Endometrial microvascular endothelial cells (primary cell): Measurements from ENCODE around the gene PCYT1A. TPM values are rescaled to one million over a fixed set of nuclear protein-coding genes. Genes with fewer than 3 reads are reported as not detected.
"Not testable (repeated sequence)": the region's sequence is repeated elsewhere in the genome, so short reads cannot be mapped to it uniquely, and the experiment has no call there.

ENCODE experiments used
- in situ Hi-C: cut with HindIII; loops from 2 replicates; pipeline ENCODE4 v1.10.0; 2017; ENCODE audit warnings: low sequenced_read_pairs, low pct_unique_long_range_greater_than_20kb; ENCODE audit errors: inconsistent ontology term
- total RNA-seq: library from RNA; depleted of rRNA; stranded (reverse); fragments of >200 nt; gene quantifications from one replicate; pipeline ENCODE4 v1.2.3, GENCODE V29; 2015; ENCODE audit errors: inconsistent ontology term

Gene PCYT1A
- total RNA-seq, 1 donor from 2014 or later = 89.9 TPM

DNA sequence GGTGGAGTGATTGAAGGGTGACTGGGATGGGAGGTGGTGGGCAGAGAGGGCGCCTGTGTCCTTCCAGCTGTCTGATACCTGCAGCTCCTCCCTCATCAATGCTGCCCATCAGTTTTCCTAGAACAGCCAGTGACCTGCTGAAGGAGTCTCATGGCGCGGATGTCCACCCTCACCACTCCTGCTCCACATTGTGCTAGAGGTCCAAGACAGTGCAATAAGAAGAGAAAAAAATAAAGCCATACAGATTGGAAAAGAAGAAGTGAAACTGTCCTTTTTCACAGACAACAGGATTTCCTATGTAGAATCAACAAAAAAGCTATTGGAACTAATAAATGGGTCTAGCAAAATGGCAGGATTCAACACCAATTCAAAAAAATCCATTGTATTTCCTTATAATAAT, 83.7 kb downstream of the PCYT1A start:
- in situ Hi-C loops = no loop called here

DNA sequence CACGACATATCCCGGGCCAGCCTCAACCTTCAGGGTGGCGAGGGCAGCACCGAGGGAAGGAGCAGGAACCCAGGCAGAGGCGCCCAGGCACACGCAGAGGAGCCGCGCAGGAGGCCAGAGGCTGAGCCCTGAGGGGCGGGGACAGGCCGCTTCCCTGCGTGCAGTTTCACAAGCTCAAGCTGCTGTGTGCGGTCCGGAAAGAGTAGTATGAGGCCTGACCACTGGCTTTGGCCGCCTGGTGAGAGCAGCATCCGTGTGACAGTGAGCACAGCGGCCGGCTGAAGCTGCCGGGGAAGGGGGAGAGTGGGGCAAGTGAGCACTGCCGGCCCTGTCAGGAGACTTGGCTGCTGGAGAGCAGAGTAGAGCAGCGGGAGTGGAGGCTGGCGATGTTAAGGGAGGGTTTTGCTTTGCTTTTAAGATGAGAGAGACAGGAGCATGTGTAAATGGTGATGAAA, 85.0 kb downstream of the PCYT1A start:
- in situ Hi-C loops = no loop called here

DNA sequence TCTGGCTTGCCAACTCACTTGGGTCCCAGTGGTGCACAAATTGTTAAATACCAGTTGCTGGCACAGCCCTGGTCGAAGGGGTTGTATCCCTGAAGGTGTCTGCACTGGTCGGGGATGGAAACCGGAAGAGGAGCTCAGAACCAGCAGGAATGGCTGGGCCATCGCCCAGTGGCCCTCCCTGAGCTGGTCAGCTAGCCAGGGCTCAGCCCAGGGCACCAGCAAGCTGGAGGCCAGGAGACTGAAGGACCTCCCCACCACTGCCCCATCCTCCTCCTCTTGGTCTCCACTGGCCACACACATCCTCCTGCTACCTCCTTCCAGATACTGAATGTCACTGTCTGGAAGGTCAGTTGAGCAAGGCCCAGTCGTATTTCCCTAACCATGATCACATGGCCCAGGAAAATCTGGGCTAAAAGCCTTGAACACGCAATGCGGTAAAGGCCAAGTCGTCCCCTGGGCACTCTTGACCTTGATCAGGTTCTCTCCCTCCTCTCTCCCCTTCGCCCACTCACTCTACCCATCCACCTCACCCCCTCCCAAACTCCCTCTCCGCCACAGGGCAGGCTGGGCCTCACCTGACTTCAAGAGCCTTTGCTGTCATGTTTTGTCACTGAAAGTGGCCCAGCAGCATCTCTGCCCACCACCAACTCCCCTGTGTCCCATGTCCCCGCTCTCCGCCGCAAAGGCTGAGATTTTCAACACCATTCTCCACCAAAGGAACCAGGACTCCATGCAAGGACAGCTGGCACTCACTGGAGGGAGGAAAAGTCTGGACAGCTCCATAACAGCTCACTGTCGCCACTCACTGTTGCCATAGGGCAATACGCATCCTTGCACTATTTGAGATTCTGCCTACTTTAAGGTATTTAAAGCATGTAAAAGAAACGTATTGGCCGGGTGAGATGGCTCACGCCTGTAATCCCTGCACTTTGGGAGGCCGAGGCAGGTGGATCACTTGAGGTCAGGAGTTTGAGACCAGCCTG, 88.5 kb downstream of the PCYT1A start:
- in situ Hi-C loops = loop anchor here (10.0 kb wide), 1 partner anchor 124 kb away; no protein-coding TSS in a partner anchor

DNA sequence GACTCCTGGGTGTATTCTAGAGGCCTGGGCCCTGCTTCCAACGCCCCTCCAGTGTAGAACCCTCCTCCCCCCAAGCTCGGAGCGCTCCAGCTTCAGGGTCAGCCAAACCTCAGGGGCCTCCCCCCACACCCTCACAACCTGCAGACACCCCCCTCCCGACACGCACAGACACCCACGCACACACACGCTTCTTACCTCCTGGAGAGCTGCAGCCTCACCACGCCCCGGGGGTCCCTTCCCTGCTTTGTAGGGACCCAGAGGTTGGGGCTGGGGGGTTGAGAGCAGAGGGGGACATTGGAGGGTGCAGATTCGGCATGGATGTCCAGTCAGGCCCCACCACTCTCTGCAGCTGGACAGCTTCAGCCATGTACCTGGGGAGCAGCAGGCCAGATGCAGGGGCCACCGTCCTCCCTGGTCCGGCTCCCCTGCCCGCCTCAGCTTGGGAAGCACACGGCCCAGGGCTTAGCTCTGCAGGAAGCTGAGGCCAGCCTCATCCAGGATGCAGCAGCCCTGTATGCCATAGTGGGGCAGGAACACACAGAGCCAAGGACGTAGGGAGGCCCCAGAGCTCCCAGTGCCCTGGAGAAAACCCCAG, 89.3 kb downstream of the PCYT1A start:
- in situ Hi-C loops = loop anchor here (10.0 kb wide), 1 partner anchor 123 kb away; no protein-coding TSS in a partner anchor

DNA sequence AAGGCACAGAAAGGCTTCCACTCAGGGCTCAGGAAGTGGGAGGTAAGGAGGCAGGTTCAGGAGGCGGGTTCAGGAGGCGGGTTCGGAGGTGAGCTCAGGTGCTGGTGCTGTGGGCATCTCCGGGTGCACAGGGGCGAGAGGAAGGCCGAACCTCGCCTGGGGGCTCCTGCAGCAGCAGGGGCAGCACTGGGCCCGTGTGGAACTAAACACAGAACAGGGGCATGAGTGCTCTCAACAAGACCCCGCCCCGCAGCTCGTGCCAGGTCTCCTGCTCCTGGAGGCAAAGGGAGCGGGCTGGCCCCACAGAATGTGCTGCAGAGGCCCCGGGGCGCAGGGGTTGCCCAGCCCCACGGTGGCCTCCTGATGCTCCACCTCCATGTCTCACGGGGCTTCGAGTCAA, 90.0 kb downstream of the PCYT1A start:
- in situ Hi-C loops = loop anchor here (10.0 kb wide), 1 partner anchor 123 kb away; no protein-coding TSS in a partner anchor

DNA sequence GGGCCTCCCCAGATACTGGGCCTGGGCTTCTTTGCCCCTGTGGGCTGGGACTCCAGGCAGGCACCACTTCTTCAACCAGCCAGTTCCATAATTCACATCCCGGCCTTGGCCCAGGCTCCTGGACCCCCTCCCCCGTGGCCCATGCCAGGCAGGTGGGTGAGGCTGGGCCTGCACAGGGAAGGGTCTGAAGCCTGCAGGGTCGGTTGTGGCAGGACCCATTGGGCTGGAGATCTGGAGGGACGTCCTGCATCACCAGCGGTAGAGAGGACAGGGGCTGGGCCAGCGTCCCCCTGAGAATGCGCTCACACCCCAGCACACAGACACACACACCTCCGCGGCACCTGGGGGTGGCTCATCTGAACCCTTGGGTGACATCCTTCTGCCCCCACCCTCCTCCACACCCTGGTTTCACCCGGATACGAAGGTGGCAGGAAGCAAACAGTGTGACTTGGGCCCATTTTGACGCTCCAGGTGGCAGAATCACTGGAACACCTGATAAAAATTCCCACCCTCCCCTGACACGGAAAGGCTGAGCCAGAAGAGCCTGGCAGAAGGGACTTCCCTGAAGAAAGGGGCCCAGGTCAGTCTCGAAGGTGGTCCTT, 91.8 kb downstream of the PCYT1A start:
- in situ Hi-C loops = loop anchor here (10.0 kb wide), 1 partner anchor 121 kb away; no protein-coding TSS in a partner anchor

DNA sequence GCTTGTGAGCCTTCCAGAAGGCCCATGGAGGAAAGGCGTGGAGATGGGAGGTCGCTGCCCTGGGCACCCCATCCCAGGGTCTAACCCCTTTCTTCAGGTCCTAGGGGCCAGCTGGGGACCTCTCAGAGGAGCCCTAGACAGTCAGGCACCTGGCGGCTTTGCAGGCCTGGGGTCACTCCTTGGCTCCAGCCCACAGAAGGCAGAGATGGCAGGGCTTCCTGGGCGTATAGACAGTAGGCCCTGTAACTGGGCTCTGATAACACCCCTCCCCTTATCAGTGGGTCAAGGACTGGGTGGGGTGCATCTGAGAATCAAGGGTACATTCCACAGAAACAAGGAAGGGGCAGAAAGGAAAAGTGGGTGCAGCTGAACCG, 93.0 kb downstream of the PCYT1A start:
- in situ Hi-C loops = loop anchor here (10.0 kb wide), 1 partner anchor 120 kb away; no protein-coding TSS in a partner anchor

DNA sequence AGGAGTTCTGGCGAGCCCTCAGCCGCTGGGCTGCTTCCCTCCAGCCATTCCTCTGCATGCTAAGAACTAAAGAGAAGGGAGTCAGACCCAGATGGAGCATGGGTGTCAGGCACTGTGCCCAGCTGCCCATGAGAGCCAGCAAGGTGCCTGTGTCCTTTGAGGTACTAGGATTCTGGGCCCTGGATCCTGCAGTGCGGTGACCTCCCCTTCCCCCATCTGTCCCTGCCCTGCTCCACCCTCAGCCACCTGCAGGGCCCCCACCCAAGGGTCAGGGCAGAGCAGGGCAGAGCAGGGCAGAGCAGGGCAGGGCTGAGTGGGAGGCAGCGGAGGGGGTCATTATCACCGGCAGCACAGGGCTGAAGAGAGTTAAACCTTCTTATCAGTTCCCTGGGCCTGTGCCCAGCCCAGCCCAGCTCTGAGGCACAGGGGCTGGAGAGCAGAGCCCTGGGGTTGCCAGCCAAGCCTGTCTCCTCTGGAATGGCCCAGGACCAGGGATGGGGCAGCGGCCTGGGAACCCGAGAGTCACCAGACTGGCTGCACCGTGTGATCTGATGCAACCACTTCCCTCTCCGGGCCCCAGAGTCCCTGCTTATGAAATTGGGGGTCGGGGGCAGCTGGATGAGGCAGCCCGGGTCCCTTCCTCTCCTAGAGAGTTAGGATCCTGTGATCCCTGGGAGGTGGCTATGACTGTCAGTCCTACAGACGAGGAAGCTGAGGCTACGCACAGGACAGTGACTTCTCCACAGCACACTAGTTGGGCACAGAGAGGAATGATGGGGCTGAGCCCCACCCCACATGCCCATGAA, 93.6 kb downstream of the PCYT1A start:
- in situ Hi-C loops = loop anchor here (10.0 kb wide), 1 partner anchor 119 kb away; no protein-coding TSS in a partner anchor

DNA sequence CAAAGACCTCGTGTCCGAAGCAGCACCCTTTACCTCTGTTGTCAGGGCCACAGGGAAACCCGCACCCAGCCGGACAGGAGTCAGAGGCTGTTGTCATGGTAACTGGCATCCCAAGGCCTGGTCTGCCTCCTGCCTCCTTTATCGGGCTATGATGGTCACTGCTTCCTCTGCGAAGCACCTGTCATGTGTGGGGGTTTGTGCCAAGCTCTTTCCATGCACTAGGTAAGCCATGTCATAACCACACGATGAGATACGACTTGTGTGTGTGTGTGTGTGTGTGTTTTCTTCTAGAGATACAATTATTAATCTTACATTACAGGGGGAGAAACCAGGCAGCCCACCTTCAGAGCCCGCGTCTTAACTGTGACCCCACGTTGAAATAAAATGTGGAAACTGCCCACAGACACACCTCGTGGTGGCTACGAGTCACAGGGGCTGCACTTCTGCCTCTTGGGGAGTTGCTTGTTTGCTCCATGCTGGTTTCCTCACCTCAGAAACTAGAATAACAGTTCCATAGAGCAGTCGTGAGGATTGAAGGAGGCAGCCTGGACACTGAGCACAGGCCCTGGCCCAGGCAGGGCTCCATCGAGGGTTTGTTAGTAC, 94.3 kb downstream of the PCYT1A start:
- in situ Hi-C loops = loop anchor here (10.0 kb wide), 1 partner anchor 118 kb away; no protein-coding TSS in a partner anchor

DNA sequence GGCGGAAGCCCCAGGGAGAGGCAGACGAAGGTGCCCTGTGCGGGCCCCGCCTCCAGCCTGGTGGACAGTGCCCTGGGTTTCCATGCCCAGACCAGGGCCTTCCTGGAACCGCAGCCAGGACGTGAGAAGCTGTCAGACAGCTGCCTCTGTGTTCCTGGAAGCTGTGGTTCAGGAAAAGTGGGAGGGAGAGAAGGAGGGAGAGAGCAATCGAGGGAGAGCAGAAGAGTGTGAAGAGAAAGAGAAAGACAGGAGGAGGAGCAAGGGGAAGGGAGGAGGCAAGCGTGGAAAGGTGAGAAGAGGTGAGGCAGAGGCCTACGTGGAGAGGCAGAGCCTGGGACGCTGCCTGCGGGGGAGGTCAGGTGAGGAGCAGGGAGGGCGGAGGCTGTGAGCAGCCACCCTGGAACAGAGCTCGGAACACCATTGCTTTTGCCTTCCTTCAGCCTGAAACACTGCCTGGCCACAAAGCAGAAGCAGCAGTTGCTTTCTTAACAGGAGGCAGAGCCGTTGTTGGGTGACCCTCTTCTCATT, 94.9 kb downstream of the PCYT1A start:
- in situ Hi-C loops = loop anchor here (10.0 kb wide), 1 partner anchor 118 kb away; no protein-coding TSS in a partner anchor

DNA sequence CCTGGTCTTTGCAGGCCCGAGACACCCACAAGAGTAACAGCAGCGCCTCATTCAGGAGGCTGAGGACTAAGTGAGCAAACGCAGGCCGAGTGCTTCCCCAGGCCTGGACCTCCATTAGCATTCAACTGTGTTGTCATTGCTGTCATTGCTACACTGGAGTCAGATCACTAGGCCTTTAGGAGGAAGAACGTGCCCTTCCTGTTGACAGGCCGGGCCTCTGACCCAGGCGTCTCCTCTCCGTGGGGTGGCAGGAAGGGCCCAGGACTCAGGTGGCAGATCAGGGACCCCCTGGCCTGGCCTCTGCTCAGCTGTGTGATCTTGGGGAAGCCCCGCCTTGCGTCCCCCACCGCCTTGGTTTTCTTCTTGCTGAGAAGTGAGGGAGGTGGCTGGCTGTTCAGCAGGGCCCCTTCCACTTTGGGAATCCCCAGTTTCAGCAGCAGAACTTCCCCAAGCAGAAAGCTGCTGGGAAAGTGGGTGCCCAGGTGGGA, 95.4 kb downstream of the PCYT1A start:
- in situ Hi-C loops = loop anchor here (10.0 kb wide), 1 partner anchor 117 kb away; no protein-coding TSS in a partner anchor

DNA sequence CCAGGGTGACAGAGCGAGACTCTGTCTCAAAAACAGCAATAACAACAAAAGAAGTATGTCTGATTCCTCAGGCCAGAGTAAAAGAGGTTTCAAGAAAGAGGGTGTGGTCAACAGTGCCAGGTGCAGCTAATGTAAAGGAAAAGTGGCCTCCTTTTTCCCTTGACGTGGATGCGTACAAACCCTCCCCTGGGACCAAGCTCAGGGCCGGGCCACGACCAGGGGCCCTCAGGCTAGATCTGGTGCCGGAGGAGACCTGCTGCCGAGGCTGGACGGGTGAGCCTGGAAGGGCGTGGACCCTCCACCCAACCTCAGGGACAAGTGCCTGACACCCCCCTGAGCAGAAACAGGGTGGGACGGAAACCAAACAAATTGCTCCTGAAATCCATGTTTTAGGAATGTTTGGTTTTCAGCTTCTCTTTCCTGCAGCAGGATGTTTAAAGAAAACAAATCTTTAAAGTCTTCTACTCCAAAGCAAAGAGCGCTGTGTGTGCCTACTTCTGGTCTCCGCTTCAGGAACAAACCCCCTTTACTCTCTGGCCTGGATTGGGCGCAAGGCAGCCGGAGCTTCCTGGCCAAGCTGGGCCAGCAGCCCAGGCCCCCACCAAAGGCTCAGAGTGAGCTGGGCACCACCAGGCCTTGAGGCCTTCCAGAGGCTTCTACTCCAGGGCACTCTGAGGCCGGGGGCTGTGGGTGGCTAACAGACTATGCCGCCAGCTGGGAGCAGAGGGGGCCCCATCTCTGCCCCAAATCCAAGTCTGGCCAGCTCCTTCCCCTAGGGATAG, 97.8 kb downstream of the PCYT1A start:
- in situ Hi-C loops = loop anchor here (10.0 kb wide), 1 partner anchor 115 kb away; no protein-coding TSS in a partner anchor

DNA sequence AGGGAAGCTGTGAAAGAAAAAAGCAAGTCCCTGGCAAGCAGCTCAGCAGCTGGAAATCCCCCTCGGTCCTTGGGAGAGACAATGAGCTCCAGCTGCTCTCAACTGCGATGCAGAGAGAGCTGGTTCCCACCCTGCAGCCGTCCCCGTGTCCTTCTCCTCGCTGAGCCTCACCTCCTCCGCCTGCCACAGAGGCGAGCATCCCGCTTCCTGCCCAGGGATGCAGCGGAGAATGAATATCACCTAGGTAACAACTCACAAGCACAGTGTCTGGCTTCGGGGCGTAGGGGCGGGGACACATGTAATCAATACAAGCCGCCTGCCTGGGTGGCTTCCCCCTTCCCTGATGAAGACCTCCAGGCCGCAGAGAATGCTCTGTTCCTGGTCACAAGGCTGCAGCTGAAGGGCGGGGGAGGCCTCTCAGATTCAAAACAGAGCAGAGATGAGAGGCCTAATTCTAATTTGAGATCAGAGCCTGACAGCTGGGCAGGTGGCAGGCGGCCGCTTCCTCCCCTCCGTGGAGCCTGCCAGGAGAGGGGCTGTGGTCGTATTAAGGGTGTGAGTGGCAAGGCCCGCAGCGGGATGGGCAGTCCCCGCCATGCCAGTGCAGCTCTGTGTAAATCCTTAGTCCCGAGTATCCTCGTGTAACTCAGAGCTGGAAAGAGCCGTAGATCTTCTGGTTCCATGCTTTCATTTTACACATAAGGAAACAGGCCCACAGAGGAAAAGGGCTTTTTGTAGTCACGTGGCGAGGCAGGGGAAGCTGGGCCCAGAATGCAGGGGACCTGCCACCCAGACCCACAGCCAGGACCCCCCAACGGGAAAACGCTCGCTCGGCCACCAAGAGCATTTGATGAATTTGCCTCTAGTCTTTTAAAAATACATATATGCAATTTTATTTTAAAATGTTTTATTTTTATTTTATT, 100.6 kb downstream of the PCYT1A start:
- in situ Hi-C loops = no loop called here

DNA sequence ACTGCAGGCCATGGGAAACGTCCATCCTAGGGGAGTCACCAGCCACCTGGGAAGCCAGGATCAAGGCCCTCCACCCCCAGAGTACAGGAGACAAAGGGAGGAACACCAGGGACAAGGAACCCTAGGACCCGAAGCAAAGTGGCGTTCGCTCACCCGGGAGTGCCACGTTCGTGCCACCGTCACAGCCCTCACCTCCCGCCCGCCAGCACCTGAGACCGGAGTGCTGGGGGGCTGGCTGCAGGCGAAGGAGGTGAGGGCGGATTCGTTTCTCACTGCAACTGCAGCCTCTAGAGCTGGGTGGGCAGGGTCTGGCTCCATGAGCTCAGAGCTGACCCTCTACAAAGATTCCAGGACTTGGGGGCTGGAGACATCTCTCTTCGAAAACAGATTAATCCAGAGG, 102.6 kb downstream of the PCYT1A start:
- in situ Hi-C loops = no loop called here

DNA sequence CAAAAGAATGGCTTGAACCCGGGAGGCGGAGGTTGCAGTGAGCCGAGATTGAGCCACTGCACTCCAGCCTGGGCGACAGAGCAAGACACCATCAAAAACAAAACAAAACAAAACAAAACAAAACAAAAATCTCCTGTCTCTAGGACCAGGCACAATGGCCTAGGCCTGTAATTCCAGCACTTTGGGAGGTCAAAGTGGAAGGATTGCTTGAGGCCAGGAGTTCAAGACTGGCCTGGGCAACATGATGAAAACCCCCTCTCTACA, 103.4 kb downstream of the PCYT1A start:
- in situ Hi-C loops = not testable (repeated sequence)

DNA sequence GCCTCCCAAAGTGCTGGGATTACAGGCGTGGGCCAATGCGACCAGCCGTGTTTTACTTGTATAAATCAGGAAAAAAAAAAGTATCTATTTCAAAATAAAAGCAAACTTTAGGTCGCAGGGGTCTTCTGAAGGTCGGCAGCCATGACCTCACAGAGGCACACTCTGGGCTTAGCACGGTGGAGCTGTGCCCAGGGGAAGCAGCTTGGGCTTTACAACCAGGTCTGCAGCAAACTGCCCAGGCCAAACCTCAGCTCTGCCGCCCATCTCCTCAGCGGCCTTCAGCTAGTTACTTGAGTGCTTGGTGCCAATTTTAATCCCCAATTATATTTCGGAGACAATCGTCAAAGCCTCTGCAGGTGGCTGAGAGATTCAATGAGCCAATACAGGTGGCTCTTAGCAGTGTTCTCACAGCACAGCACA, 106.4 kb downstream of the PCYT1A start:
- in situ Hi-C loops = no loop called here
